HEK293 (cell line): ENCODE results near the gene ACSM5.
"Not testable (repeated sequence)": the region's sequence is repeated elsewhere in the genome, so short reads cannot be mapped to it uniquely, and the experiment has no call there.

Experiments used
- CTCF ChIA-PET: fragments of 350-600 bp; formaldehyde crosslinking; extraction: SDS; loops from one replicate; lab custom pipeline; 2021; ENCODE audit warnings: antibody characterized with exemption; lab: Yijun Ruan, JAX
- POLR2A ChIA-PET: fragments of 300-600 bp; formaldehyde crosslinking; extraction: SDS; loops from one replicate; lab custom pipeline; 2020; ENCODE audit warnings: antibody characterized with exemption, inconsistent platforms; lab: Yijun Ruan, JAX
- H3K27ac ChIP-seq: fragments of 200-500 bp; sonication (Bioruptor generic); 2 replicates; pipeline ENCODE4 v1.5.1; 2014; ENCODE audit warnings: low read depth, low read length, control low read depth, inconsistent platforms; ENCODE audit errors: extremely low read depth
- H3K36me3 ChIP-seq, 2 experiments: fragments of 200-500 bp in 1 of 2; sonication (Bioruptor generic) in 1 of 2; 1 replicate in 1 of 2; 2 replicates in 1 of 2; pipeline ENCODE4 v1.5.1; 2014 to 2017; ENCODE audit warnings: inconsistent platforms in 2 of 2, low read length in 2 of 2; ENCODE audit not compliant: control insufficient read depth in 2 of 2, insufficient read depth in 1 of 2
- H3K4me1 ChIP-seq: fragments of 200-500 bp; sonication (Bioruptor generic); 2 replicates; pipeline ENCODE4 v1.5.1; 2014; ENCODE audit warnings: mild to moderate bottlenecking, low read length, inconsistent platforms; ENCODE audit not compliant: control insufficient read depth, insufficient read depth
- H3K4me3 ChIP-seq: 2 replicates; pipeline ENCODE4 v1.5.1; 2011; ENCODE audit warnings: low read depth, mild to moderate bottlenecking, control low read depth, low read length, moderate library complexity
- H3K9me3 ChIP-seq: fragments of 200-500 bp; sonication (Bioruptor generic); 2 replicates; pipeline ENCODE4 v1.5.1; 2014; ENCODE audit warnings: low read depth, low read length, inconsistent platforms; ENCODE audit not compliant: control insufficient read depth, insufficient read depth
- BCL11A ChIP-seq: fragments of 450-650 bp; formaldehyde crosslinking; IDR thresholded peaks from 2 replicates; pipeline ENCODE4 v1.5.1; 2016; ENCODE audit warnings: low read depth, missing biosample characterization, missing genetic modification characterization
- GLI4 ChIP-seq: fragments of 450-650 bp; formaldehyde crosslinking; IDR thresholded peaks from 2 replicates; pipeline ENCODE4 v1.5.1; 2016; ENCODE audit warnings: missing biosample characterization, missing genetic modification characterization
- GLIS2 ChIP-seq: fragments of 450-650 bp; formaldehyde crosslinking; IDR thresholded peaks from 2 replicates; pipeline ENCODE4 v1.5.1; 2016; ENCODE audit warnings: missing biosample characterization, missing genetic modification characterization
- HOXC10 ChIP-seq: sonication (generic); formaldehyde crosslinking; IDR thresholded peaks from 2 replicates; pipeline ENCODE4 v1.8.1; 2023; ENCODE audit warnings: mild to moderate bottlenecking, missing genetic modification reagents
- KLF1 ChIP-seq: fragments of 450-650 bp; formaldehyde crosslinking; IDR thresholded peaks from 2 replicates; pipeline ENCODE4 v1.5.1; 2016; ENCODE audit warnings: missing biosample characterization, missing genetic modification characterization
- KLF7 ChIP-seq: fragments of 450-650 bp; formaldehyde crosslinking; IDR thresholded peaks from 2 replicates; pipeline ENCODE4 v1.5.1; 2016; ENCODE audit warnings: missing biosample characterization, missing genetic modification characterization, borderline replicate concordance
- ZFP41 ChIP-seq: fragments of 450-650 bp; formaldehyde crosslinking; IDR thresholded peaks from 2 replicates; pipeline ENCODE4 v1.5.1; 2016; ENCODE audit warnings: missing biosample characterization, missing genetic modification characterization, borderline replicate concordance
- ZNF112 ChIP-seq: fragments of 450-650 bp; formaldehyde crosslinking; IDR thresholded peaks from 2 replicates; pipeline ENCODE4 v1.5.0; 2017; ENCODE audit warnings: missing biosample characterization, missing genetic modification characterization
- ZNF274 ChIP-seq, 2 experiments: fragments of 200-500 bp in 1 of 2; fragments of 450-650 bp in 1 of 2; sonication (Bioruptor generic) in 1 of 2; formaldehyde crosslinking in 1 of 2; IDR thresholded peaks; 2 replicates each; pipeline versions ENCODE4 v1.5.1 to v1.6.1; 2014 to 2016; ENCODE audit warnings: borderline replicate concordance in 1 of 2, inconsistent platforms in 1 of 2, low read length in 1 of 2, missing biosample characterization in 1 of 2, missing genetic modification characterization in 1 of 2
- ZNF510 ChIP-seq: fragments of 450-650 bp; formaldehyde crosslinking; IDR thresholded peaks from 2 replicates; pipeline ENCODE4 v1.5.1; 2018; ENCODE audit warnings: mild to moderate bottlenecking, missing genetic modification characterization, missing biosample characterization; ENCODE audit not compliant: insufficient replicate concordance
- ZNF629 ChIP-seq: fragments of 450-650 bp; formaldehyde crosslinking; IDR thresholded peaks from 2 replicates; pipeline ENCODE4 v1.5.1; 2017; ENCODE audit warnings: missing biosample characterization, missing genetic modification characterization
- TF ChIP-seq, protein P1 (sequence below): fragments of 450-650 bp; formaldehyde crosslinking; IDR thresholded peaks from 2 replicates; pipeline ENCODE4 v1.5.1; 2016; ENCODE audit warnings: missing biosample characterization, missing genetic modification characterization
- TF ChIP-seq, protein P2 (sequence below): fragments of 450-650 bp; formaldehyde crosslinking; IDR thresholded peaks from 2 replicates; pipeline ENCODE4 v1.5.1; 2016; ENCODE audit warnings: missing biosample characterization, missing genetic modification characterization, borderline replicate concordance
- TF ChIP-seq, protein P3 (sequence below): fragments of 450-650 bp; formaldehyde crosslinking; IDR thresholded peaks from 2 replicates; pipeline ENCODE4 v1.5.1; 2016; ENCODE audit warnings: missing biosample characterization, missing genetic modification characterization

The ACSM5 gene

DNA sequence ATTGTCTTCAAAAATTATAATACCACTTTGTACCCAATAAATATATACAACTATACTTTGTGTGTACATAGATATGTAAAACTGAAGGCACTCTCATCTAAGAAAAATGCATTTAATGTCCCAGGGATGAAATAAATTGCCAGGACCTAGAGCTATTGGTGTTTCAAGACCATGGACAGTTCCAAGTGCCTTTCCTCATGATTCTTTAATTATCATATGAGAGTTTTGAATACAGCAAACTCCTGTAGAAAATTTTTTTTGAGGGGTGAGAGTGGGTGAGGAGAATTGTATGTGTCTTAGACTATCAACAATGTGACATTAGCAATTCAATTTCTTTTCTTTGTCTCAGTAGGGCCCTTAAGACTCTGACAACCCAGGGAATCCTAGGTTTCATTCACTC, 59.6 kb downstream of the ACSM5 start:
- TF ChIP-seq, protein P1, sequence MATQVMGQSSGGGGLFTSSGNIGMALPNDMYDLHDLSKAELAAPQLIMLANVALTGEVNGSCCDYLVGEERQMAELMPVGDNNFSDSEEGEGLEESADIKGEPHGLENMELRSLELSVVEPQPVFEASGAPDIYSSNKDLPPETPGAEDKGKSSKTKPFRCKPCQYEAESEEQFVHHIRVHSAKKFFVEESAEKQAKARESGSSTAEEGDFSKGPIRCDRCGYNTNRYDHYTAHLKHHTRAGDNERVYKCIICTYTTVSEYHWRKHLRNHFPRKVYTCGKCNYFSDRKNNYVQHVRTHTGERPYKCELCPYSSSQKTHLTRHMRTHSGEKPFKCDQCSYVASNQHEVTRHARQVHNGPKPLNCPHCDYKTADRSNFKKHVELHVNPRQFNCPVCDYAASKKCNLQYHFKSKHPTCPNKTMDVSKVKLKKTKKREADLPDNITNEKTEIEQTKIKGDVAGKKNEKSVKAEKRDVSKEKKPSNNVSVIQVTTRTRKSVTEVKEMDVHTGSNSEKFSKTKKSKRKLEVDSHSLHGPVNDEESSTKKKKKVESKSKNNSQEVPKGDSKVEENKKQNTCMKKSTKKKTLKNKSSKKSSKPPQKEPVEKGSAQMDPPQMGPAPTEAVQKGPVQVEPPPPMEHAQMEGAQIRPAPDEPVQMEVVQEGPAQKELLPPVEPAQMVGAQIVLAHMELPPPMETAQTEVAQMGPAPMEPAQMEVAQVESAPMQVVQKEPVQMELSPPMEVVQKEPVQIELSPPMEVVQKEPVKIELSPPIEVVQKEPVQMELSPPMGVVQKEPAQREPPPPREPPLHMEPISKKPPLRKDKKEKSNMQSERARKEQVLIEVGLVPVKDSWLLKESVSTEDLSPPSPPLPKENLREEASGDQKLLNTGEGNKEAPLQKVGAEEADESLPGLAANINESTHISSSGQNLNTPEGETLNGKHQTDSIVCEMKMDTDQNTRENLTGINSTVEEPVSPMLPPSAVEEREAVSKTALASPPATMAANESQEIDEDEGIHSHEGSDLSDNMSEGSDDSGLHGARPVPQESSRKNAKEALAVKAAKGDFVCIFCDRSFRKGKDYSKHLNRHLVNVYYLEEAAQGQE, result peak; percentile 63
- POLR2A ChIA-PET, H3K4me1 ChIP-seq, H3K36me3 ChIP-seq, H3K9me3 ChIP-seq, H3K4me3 ChIP-seq, H3K27ac ChIP-seq: not testable (repeated sequence)
- CTCF ChIA-PET, result interaction anchor here (0.6 kb wide), 1 partner anchor 491 kb away, joined by 3 read pairs; no protein-coding TSS in a partner anchor

DNA sequence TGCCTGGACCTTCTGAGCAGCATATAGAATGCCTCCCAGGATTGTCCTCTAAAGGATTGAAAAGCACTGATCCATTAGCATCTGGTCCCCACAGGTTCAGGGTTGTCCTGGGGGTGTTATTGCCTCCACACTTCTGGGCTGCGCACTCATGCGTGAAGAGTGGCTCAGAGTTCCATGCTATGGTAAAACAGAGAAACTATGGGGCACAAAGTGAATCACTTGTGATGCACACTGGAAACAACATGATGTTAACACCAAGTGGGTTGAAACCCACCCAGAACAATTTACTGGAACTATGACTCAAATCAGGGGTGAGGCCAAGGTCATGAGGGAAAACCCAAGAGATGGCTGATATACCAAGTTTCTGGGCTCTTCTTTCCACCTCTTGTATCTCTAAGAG, 60.6 kb downstream of the ACSM5 start:
- H3K36me3 ChIP-seq, H3K9me3 ChIP-seq, H3K27ac ChIP-seq, POLR2A ChIA-PET, H3K4me1 ChIP-seq, H3K4me3 ChIP-seq, CTCF ChIA-PET: not testable (repeated sequence)

DNA sequence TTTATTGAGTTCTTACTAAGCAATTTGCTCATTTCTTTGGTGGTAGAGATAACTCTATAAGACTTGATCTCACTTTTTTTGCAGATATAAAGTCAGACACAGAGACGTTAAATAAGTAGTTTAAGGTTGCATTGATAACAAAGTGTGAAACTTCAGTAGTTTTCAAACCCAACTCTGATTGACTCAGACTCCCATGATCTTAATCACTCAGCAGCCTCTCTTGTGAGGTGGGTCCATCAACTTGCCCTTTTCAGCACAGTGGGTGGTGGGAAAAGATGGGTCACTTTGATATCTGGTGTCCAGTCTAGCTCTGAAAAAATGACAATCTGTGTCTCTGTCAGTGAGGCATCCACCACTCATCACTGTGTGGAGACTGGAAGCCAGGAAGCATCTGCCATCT, 61.4 kb downstream of the ACSM5 start:
- H3K4me1 ChIP-seq, H3K27ac ChIP-seq, CTCF ChIA-PET, H3K9me3 ChIP-seq, POLR2A ChIA-PET, H3K4me3 ChIP-seq, H3K36me3 ChIP-seq: not testable (repeated sequence)

DNA sequence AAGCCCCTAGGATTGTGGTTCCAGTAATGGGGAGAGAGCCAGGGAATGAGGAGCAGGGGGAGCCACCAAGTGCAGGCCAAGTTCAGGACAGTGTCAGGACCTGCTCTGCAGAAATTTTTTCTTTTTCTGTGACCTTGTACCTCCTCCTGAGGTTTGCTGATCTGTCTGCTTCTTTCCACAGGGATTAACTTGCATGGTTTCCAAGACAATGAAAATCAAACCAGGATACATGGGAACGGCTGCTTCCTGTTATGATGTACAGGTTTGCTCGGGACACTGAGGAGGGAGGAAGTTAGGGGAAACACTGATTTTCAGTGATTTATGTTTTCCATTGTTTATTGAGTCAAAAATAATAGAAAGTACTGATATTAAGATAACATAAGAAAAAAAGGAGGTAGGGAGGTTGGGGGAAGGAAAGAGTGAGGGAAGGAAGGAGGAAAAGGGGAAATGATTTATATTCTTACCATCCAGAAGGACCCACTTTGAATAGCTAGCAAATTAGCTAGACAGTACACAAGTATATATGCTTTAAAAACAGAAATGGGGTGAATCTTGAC, 67.9 kb downstream of the ACSM5 start:
- H3K9me3 ChIP-seq, H3K36me3 ChIP-seq, H3K4me1 ChIP-seq, H3K4me3 ChIP-seq, CTCF ChIA-PET, POLR2A ChIA-PET, H3K27ac ChIP-seq: not testable (repeated sequence)

DNA sequence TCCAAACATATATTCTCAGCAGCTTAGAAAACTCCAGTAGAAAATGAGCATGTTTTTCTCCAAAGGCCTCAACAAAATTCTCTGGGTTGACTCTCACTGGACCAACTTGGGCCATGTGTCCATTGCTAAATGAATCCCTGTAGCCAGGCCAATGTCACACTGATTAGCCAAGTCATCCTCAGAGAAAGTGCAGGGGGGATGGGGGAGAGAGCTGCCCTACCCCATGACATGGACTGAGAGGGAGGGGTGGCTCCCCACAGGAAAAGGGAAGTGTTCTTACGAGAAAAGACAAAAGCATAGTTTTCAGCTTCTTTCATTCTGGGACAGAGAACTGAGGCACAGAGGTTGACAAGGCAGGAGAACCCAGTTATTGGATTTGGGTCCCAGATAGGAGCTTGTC, 74.7 kb downstream of the ACSM5 start:
- H3K4me3 ChIP-seq, POLR2A ChIA-PET, H3K9me3 ChIP-seq, H3K27ac ChIP-seq, H3K36me3 ChIP-seq, CTCF ChIA-PET, H3K4me1 ChIP-seq: not testable (repeated sequence)

DNA sequence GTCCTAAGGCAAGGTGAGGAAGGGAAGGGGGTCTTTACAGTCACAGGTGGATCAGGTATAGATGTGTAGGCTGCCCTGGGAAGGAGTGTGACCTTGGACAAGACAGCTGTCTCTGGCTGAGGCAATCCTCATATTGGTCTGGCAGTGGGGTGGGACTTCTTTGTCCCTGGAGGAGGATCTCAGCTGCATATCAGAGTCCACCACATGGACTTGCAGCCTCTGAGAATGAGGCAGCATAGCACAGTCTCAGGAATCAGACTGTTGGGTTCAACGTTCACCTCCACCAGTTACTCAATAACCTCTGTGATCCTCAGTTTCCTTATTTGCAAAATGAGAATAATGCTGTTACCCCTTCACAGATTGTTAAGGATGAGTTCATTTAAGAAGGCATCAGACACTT, 75.4 kb downstream of the ACSM5 start:
- Histone ChIP-seq H3K9me3 (no peaks in the 10 kb centered on the region), H3K36me3 (no peaks in the 10 kb centered on the region), H3K4me1 (no peaks in the 10 kb centered on the region), H3K27ac (no peak overlapping the region), H3K4me3 (no peak overlapping the region)
- CTCF ChIA-PET, result no interaction called here
- TF ChIP-seq GLIS2 (tag by site-specific recombination) (no peak), ZFP41 (tag by site-specific recombination) (no peak), BCL11A (tag by site-specific recombination) (no peak), ZNF510 (tag by site-specific recombination) (no peak), GLI4 (no peak), ZNF629 (tag by site-specific recombination) (no peak), ZNF274 (IDR thresholded peaks at IDR 0.05; ENCODE audit: low read length) (no peak), ZNF274 (tag by site-specific recombination; IDR thresholded peaks at IDR 0.05; ENCODE audit: borderline replicate concordance) (no peak), ZNF112 (tag by site-specific recombination) (no peak), HOXC10 (CRISPR knock-in tag) (no peak), KLF1 (tag by site-specific recombination) (no peak), KLF7 (tag by site-specific recombination) (no peak)
- TF ChIP-seq, protein P2, sequence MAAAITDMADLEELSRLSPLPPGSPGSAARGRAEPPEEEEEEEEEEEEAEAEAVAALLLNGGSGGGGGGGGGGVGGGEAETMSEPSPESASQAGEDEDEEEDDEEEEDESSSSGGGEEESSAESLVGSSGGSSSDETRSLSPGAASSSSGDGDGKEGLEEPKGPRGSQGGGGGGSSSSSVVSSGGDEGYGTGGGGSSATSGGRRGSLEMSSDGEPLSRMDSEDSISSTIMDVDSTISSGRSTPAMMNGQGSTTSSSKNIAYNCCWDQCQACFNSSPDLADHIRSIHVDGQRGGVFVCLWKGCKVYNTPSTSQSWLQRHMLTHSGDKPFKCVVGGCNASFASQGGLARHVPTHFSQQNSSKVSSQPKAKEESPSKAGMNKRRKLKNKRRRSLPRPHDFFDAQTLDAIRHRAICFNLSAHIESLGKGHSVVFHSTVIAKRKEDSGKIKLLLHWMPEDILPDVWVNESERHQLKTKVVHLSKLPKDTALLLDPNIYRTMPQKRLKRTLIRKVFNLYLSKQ (tag by site-specific recombination), result no peak
- TF ChIP-seq, protein P3, sequence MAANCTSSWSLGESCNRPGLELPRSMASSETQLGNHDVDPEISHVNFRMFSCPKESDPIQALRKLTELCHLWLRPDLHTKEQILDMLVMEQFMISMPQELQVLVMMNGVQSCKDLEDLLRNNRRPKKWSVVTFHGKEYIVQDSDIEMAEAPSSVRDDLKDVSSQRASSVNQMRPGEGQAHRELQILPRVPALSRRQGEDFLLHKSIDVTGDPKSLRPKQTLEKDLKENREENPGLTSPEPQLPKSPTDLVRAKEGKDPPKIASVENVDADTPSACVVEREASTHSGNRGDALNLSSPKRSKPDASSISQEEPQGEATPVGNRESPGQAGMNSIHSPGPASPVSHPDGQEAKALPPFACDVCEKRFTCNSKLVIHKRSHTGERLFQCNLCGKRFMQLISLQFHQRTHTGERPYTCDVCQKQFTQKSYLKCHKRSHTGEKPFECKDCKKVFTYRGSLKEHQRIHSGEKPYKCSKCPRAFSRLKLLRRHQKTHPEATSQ (tag by site-specific recombination), result no peak
- POLR2A ChIA-PET, result no interaction called here
